ENCODE data around the gene PROS1. TPM values are rescaled to one million over a fixed set of nuclear protein-coding genes. Genes with fewer than 3 reads are reported as not detected.
"Not testable (repeated sequence)": the region's sequence is repeated elsewhere in the genome, so short reads cannot be mapped to it uniquely, and the experiment has no call there.

The PROS1 gene
- total and polyA plus RNA-seq, 2 donors (not counting 1 experiment from before 2014, with no cell fraction given) = 30.2 to 33.0 TPM

GRCh38 chr3:93969997-93970396, 3.7 kb downstream of the PROS1 start:
- no peak overlapping the region for H3K9ac ChIP-seq (ENCODE audit: insufficient read depth, low read length)
- H2AFZ ChIP-seq (ENCODE audit: low read length) = no peak overlapping the region
- no peak overlapping the region for H3K4me2 ChIP-seq (ENCODE audit: extremely low read depth, insufficient read depth, low read length)
- no peaks in the 10 kb centered on the region for H4K20me1 ChIP-seq (ENCODE audit: control insufficient read depth, extremely low read depth, insufficient read depth, low read length)
- H3K4me1 ChIP-seq (ENCODE audit: control insufficient read depth, extremely low read depth, insufficient read depth, low read length) = peaks cover 4% of the 10 kb centered on the region
- H3K27ac ChIP-seq (ENCODE audit: insufficient read depth, low read length) = no peak overlapping the region
- H3K79me2 ChIP-seq (ENCODE audit: control insufficient read depth, insufficient read depth, low read length) = no peaks in the 10 kb centered on the region
- H3K9me3 ChIP-seq (ENCODE audit: control insufficient read depth, insufficient read depth, low read depth, low read length) = no peaks in the 10 kb centered on the region
- TF ChIP-seq EZH2 (IDR thresholded peaks at IDR 0.05; ENCODE audit: low read length, missing control alignments) (no peak), CTCF (conservative IDR thresholded peaks at IDR 0.05 in 1 of 2, IDR thresholded peaks at IDR 0.05 in 1 of 2; ENCODE audit: low read depth in 1 of 2, low read length in 2 of 2) (no peak)
- DNase-seq (ENCODE audit: low read depth in 2 of 2) = no peak
- H3K4me3 ChIP-seq (replicated peaks in 1 of 4; ENCODE audit: control extremely low read depth in 1 of 4, insufficient read depth in 1 of 4, low read depth in 3 of 4, low read length in 4 of 4) = no peak overlapping the region
- no peaks in the 10 kb centered on the region for H3K27me3 ChIP-seq (ENCODE audit: control insufficient read depth, insufficient read depth, low read length)
- H3K36me3 ChIP-seq (ENCODE audit: control insufficient read depth, insufficient read depth, low read length) = no peaks in the 10 kb centered on the region

GRCh38 chr3:93969443-93969842, 4.3 kb downstream of the PROS1 start:
- peak; percentile 38 to 67 for DNase-seq (ENCODE audit: low read depth in 2 of 2)

GRCh38 chr3:93965106-93965505, 8.6 kb downstream of the PROS1 start:
- not testable (repeated sequence) for H4K20me1 ChIP-seq (ENCODE audit: control insufficient read depth, extremely low read depth, insufficient read depth, low read length); H3K27me3 ChIP-seq (ENCODE audit: control insufficient read depth, insufficient read depth, low read length); H3K9ac ChIP-seq (ENCODE audit: insufficient read depth, low read length); H3K79me2 ChIP-seq (ENCODE audit: control insufficient read depth, insufficient read depth, low read length); DNase-seq (ENCODE audit: low read depth in 2 of 2); H3K36me3 ChIP-seq (ENCODE audit: control insufficient read depth, insufficient read depth, low read length); H3K4me3 ChIP-seq (replicated peaks in 1 of 4; ENCODE audit: control extremely low read depth in 1 of 4, insufficient read depth in 1 of 4, low read depth in 3 of 4, low read length in 4 of 4); H3K4me1 ChIP-seq (ENCODE audit: control insufficient read depth, extremely low read depth, insufficient read depth, low read length); H3K27ac ChIP-seq (ENCODE audit: insufficient read depth, low read length); H2AFZ ChIP-seq (ENCODE audit: low read length); H3K9me3 ChIP-seq (ENCODE audit: control insufficient read depth, insufficient read depth, low read depth, low read length); H3K4me2 ChIP-seq (ENCODE audit: extremely low read depth, insufficient read depth, low read length)

More at GRCh38 chr3:93969443-93969842, 4.3 kb downstream of the PROS1 start:
- Histone ChIP-seq H3K4me3 (replicated peaks in 1 of 4; ENCODE audit: control extremely low read depth in 1 of 4, insufficient read depth in 1 of 4, low read depth in 3 of 4, low read length in 4 of 4) (no peak overlapping the region), H3K4me2 (ENCODE audit: extremely low read depth, insufficient read depth, low read length) (no peak overlapping the region), H3K4me1 (ENCODE audit: control insufficient read depth, extremely low read depth, insufficient read depth, low read length) (peaks cover 4% of the 10 kb centered on the region), H3K79me2 (ENCODE audit: control insufficient read depth, insufficient read depth, low read length) (no peaks in the 10 kb centered on the region), H3K9ac (ENCODE audit: insufficient read depth, low read length) (no peak overlapping the region), H3K27ac (ENCODE audit: insufficient read depth, low read length) (no peak overlapping the region), H2AFZ (ENCODE audit: low read length) (no peak overlapping the region), H4K20me1 (ENCODE audit: control insufficient read depth, extremely low read depth, insufficient read depth, low read length) (no peaks in the 10 kb centered on the region), H3K9me3 (ENCODE audit: control insufficient read depth, insufficient read depth, low read depth, low read length) (no peaks in the 10 kb centered on the region), H3K27me3 (ENCODE audit: control insufficient read depth, insufficient read depth, low read length) (no peaks in the 10 kb centered on the region), H3K36me3 (ENCODE audit: control insufficient read depth, insufficient read depth, low read length) (no peaks in the 10 kb centered on the region)
- no peak for TF ChIP-seq CTCF (conservative IDR thresholded peaks at IDR 0.05 in 1 of 2, IDR thresholded peaks at IDR 0.05 in 1 of 2; ENCODE audit: low read depth in 1 of 2, low read length in 2 of 2)
- TF ChIP-seq EZH2 (IDR thresholded peaks at IDR 0.05; ENCODE audit: low read length, missing control alignments) = no peak

Measured in fibroblast of lung (primary cell).